HepG2 (cell line): ENCODE data around the gene CKS1B. TPM values are rescaled to one million over a fixed set of nuclear protein-coding genes. Genes with fewer than 3 reads are reported as not detected.

ENCODE experiments used
- AGO1 ChIP-seq: fragments of 200-400 bp; formaldehyde crosslinking; IDR thresholded peaks from 2 replicates; pipeline ENCODE4 v1.6.1; 2017; ENCODE audit warnings: mild to moderate bottlenecking, low read depth, low read length, moderate library complexity; ENCODE audit not compliant: poor library complexity, severe bottlenecking
- AKAP8 ChIP-seq: sonication (generic); formaldehyde crosslinking; IDR thresholded peaks from 2 replicates; pipeline ENCODE4 v1.5.1; 2020; ENCODE audit warnings: mild to moderate bottlenecking, missing genetic modification reagents
- ATM ChIP-seq: fragments of 450-650 bp; IDR thresholded peaks from 2 replicates; pipeline ENCODE4 v1.7.1; 2017; ENCODE audit warnings: mild to moderate bottlenecking, borderline replicate concordance
- FOXM1 ChIP-seq: sonication (generic); formaldehyde crosslinking; IDR thresholded peaks from 2 replicates; pipeline ENCODE4 v1.5.0; 2020; ENCODE audit warnings: missing genetic modification reagents
- GTF2F1 ChIP-seq: fragments of 150-350 bp; IDR thresholded peaks from 2 replicates; pipeline ENCODE4 v1.6.1; 2014; ENCODE audit warnings: low read length
- KLF9 ChIP-seq: IDR thresholded peaks from 2 replicates; pipeline ENCODE4 v1.6.1; 2016; ENCODE audit warnings: low read depth
- MAF1 ChIP-seq: sonication (generic); formaldehyde crosslinking; IDR thresholded peaks from 2 replicates; pipeline ENCODE4 v1.5.0; 2020; ENCODE audit warnings: missing genetic modification reagents, borderline replicate concordance
- MIXL1 ChIP-seq: IDR thresholded peaks from 2 replicates; pipeline ENCODE4 v1.6.1; 2016
- NFKB2 ChIP-seq: sonication (generic); formaldehyde crosslinking; IDR thresholded peaks from 2 replicates; pipeline ENCODE4 v1.4.0; 2020; ENCODE audit warnings: missing genetic modification reagents, borderline replicate concordance
- RBM22 ChIP-seq: fragments of 200-400 bp; formaldehyde crosslinking; optimal IDR thresholded peaks from 2 replicates; pipeline ENCODE3; 2017; ENCODE audit warnings: mild to moderate bottlenecking, low read length, moderate library complexity
- SCMH1 ChIP-seq: sonication (generic); formaldehyde crosslinking; IDR thresholded peaks from 2 replicates; pipeline ENCODE4 v1.9.0; 2021; ENCODE audit warnings: missing genetic modification reagents, mild to moderate bottlenecking, borderline replicate concordance
- SOX5 ChIP-seq: IDR thresholded peaks from 2 replicates; pipeline ENCODE4 v1.6.1; 2016; ENCODE audit warnings: borderline replicate concordance
- ZBTB42 ChIP-seq: sonication (generic); formaldehyde crosslinking; IDR thresholded peaks from 2 replicates; pipeline ENCODE4 v1.5.0; 2020; ENCODE audit warnings: mild to moderate bottlenecking, missing genetic modification reagents
- ZKSCAN1 ChIP-seq: fragments of 150-350 bp; IDR thresholded peaks from 2 replicates; pipeline ENCODE4 v1.6.1; 2014; ENCODE audit warnings: low read length
- ZNF282 ChIP-seq: fragments of 450-650 bp; IDR thresholded peaks from 2 replicates; pipeline ENCODE4 v1.6.1; 2018; ENCODE audit not compliant: partially characterized antibody
- ZNF331 ChIP-seq: sonication (generic); formaldehyde crosslinking; IDR thresholded peaks from 2 replicates; pipeline ENCODE4 v1.4.0; 2020; ENCODE audit warnings: missing genetic modification reagents
- ZNF430 ChIP-seq: sonication (generic); formaldehyde crosslinking; IDR thresholded peaks from 2 replicates; pipeline ENCODE4 v1.9.0; 2021; ENCODE audit warnings: mild to moderate bottlenecking, missing genetic modification reagents
- ZNF883 ChIP-seq: sonication (generic); formaldehyde crosslinking; IDR thresholded peaks from 2 replicates; pipeline ENCODE4 v1.5.1; 2020; ENCODE audit warnings: mild to moderate bottlenecking, missing genetic modification reagents; ENCODE audit errors: not compliant biosample characterization
- polyA plus RNA-seq, 8 experiments: library from polyadenylated mRNA; depleted of rRNA in 3 of 8; stranded (reverse) in 7 of 8; unstranded in 1 of 8; fragments of >200 nt; fragmentation: Illumina TruSeq in 4 of 8; extraction: Trizol in 4 of 8; gene quantifications; 2 replicates each; pipeline versions ENCODE4 v1.2.1 to v1.2.3, GENCODE V29; 2011 to 2016; ENCODE audit warnings: low read depth in 4 of 8, missing spikeins in 1 of 8, mixed read lengths in 1 of 8; ENCODE audit not compliant: insufficient read depth in 1 of 8
- total RNA-seq, 5 experiments: library from RNA; depleted of rRNA; stranded (reverse); fragments of >200 nt; fragmentation: Illumina TruSeq; extraction: Trizol; gene quantifications; 2 replicates each; pipeline ENCODE4 v1.2.3, GENCODE V29; 2016; ENCODE audit warnings: low read depth in 1 of 5
- TF ChIP-seq, protein P1 (sequence below): sonication (generic); formaldehyde crosslinking; IDR thresholded peaks from 2 replicates; pipeline ENCODE4 v1.8.0; 2022; ENCODE audit warnings: missing genetic modification reagents, mild to moderate bottlenecking, moderate library complexity, borderline replicate concordance
- TF ChIP-seq, protein P2 (sequence below): sonication (generic); formaldehyde crosslinking; IDR thresholded peaks from 2 replicates; pipeline ENCODE4 v1.4.0; 2020; ENCODE audit warnings: missing genetic modification reagents, borderline replicate concordance
- TF ChIP-seq, protein P3 (sequence below): sonication (generic); formaldehyde crosslinking; conservative IDR thresholded peaks from 2 replicates; pipeline ENCODE4 v1.4.0; 2020; ENCODE audit warnings: missing genetic modification reagents
- TF ChIP-seq, protein P4 (sequence below): IDR thresholded peaks from 2 replicates; pipeline ENCODE4 v1.6.1; 2016; ENCODE audit warnings: low read depth

Gene CKS1B
- total and polyA plus RNA-seq, 2 of the 13 experiments (the other 11 are each of a cell fraction or from before 2014, with no cell fraction given): 217 to 222 TPM

DNA sequence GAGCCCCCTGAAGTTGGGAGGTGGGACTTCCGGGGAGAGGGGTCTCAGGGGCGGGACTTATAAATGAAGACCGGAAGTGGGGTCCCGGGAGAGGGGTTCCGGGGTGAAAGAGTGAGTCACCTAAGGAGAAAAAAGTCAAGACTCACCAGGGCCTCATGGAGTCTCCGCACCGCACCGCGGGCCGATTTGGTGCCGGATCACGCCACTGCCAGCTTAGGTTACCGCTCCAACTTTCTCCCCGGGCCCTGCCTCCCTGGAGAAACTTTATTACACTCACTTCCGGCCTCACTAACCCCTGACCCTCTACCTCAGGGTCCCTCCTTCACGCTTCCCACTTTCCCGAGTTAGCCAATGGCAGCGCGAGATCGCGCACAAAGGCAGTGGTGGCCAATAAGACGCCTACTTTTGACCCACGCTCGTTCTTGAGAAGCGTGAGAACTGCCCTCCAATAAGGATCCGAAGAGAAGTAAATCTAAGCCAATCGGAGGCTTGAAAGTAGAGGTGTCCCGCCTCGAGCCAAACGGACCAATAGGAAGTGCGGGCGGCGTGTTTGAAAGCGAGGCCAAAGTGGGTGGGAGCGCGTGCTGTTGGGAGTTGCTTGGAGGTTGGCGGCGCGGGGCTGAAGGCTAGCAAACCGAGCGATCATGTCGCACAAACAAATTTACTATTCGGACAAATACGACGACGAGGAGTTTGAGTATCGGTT lies at the start of gene CKS1B (continued):
- TF ChIP-seq, protein P1, sequence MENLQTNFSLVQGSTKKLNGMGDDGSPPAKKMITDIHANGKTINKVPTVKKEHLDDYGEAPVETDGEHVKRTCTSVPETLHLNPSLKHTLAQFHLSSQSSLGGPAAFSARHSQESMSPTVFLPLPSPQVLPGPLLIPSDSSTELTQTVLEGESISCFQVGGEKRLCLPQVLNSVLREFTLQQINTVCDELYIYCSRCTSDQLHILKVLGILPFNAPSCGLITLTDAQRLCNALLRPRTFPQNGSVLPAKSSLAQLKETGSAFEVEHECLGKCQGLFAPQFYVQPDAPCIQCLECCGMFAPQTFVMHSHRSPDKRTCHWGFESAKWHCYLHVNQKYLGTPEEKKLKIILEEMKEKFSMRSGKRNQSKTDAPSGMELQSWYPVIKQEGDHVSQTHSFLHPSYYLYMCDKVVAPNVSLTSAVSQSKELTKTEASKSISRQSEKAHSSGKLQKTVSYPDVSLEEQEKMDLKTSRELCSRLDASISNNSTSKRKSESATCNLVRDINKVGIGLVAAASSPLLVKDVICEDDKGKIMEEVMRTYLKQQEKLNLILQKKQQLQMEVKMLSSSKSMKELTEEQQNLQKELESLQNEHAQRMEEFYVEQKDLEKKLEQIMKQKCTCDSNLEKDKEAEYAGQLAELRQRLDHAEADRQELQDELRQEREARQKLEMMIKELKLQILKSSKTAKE (CRISPR knock-in tag): no peak
- no peak for TF ChIP-seq ATM
- TF ChIP-seq ZNF282: no peak
- TF ChIP-seq ZNF331 (CRISPR knock-in tag): no peak
- no peak for TF ChIP-seq ZBTB42
- TF ChIP-seq RBM22: no peak
- TF ChIP-seq SCMH1: no peak
- TF ChIP-seq FOXM1 (CRISPR knock-in tag): no peak
- TF ChIP-seq KLF9: 0 out of 2 replicates have a peak, but pooled peaks have one; percentile 45
- TF ChIP-seq MAF1: 0 out of 2 replicates have a peak, but pooled peaks have one; percentile 14
- no peak; the same call in 1 of the 2 replicates for TF ChIP-seq SOX5 (CRISPR knock-in tag)
- TF ChIP-seq ZKSCAN1: no peak
- TF ChIP-seq, protein P2, sequence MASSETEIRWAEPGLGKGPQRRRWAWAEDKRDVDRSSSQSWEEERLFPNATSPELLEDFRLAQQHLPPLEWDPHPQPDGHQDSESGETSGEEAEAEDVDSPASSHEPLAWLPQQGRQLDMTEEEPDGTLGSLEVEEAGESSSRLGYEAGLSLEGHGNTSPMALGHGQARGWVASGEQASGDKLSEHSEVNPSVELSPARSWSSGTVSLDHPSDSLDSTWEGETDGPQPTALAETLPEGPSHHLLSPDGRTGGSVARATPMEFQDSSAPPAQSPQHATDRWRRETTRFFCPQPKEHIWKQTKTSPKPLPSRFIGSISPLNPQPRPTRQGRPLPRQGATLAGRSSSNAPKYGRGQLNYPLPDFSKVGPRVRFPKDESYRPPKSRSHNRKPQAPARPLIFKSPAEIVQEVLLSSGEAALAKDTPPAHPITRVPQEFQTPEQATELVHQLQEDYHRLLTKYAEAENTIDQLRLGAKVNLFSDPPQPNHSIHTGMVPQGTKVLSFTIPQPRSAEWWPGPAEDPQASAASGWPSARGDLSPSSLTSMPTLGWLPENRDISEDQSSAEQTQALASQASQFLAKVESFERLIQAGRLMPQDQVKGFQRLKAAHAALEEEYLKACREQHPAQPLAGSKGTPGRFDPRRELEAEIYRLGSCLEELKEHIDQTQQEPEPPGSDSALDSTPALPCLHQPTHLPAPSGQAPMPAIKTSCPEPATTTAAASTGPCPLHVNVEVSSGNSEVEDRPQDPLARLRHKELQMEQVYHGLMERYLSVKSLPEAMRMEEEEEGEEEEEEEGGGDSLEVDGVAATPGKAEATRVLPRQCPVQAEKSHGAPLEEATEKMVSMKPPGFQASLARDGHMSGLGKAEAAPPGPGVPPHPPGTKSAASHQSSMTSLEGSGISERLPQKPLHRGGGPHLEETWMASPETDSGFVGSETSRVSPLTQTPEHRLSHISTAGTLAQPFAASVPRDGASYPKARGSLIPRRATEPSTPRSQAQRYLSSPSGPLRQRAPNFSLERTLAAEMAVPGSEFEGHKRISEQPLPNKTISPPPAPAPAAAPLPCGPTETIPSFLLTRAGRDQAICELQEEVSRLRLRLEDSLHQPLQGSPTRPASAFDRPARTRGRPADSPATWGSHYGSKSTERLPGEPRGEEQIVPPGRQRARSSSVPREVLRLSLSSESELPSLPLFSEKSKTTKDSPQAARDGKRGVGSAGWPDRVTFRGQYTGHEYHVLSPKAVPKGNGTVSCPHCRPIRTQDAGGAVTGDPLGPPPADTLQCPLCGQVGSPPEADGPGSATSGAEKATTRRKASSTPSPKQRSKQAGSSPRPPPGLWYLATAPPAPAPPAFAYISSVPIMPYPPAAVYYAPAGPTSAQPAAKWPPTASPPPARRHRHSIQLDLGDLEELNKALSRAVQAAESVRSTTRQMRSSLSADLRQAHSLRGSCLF: no peak
- TF ChIP-seq AGO1: no peak
- TF ChIP-seq, protein P3, sequence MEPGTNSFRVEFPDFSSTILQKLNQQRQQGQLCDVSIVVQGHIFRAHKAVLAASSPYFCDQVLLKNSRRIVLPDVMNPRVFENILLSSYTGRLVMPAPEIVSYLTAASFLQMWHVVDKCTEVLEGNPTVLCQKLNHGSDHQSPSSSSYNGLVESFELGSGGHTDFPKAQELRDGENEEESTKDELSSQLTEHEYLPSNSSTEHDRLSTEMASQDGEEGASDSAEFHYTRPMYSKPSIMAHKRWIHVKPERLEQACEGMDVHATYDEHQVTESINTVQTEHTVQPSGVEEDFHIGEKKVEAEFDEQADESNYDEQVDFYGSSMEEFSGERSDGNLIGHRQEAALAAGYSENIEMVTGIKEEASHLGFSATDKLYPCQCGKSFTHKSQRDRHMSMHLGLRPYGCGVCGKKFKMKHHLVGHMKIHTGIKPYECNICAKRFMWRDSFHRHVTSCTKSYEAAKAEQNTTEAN (CRISPR knock-in tag): peak; percentile 42
- no peak for TF ChIP-seq GTF2F1
- TF ChIP-seq MIXL1: no peak
- TF ChIP-seq AKAP8 (CRISPR knock-in tag): no peak
- TF ChIP-seq ZNF883 (CRISPR knock-in tag): no peak
- peak; percentile 65; the same call in 1 of the 2 replicates for TF ChIP-seq NFKB2 (CRISPR knock-in tag)
- TF ChIP-seq, protein P4, sequence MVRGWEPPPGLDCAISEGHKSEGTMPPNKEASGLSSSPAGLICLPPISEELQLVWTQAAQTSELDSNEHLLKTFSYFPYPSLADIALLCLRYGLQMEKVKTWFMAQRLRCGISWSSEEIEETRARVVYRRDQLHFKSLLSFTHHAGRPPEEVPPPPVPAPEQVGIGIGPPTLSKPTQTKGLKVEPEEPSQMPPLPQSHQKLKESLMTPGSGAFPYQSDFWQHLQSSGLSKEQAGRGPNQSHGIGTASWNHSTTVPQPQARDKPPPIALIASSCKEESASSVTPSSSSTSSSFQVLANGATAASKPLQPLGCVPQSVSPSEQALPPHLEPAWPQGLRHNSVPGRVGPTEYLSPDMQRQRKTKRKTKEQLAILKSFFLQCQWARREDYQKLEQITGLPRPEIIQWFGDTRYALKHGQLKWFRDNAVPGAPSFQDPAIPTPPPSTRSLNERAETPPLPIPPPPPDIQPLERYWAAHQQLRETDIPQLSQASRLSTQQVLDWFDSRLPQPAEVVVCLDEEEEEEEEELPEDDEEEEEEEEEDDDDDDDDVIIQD: no peak
- no peak for TF ChIP-seq ZNF430 (CRISPR knock-in tag)
